GM18517 (cell line): ENCODE data around the gene EYS.

Source experiments
- ATAC-seq: cut with Tn5 transposase; IDR thresholded peaks from one replicate; pipeline ENCODE4 v1.9.1; 2021; ENCODE audit warnings: mild to moderate bottlenecking, moderate library complexity; ENCODE audit not compliant: unreplicated experiment

The EYS gene

DNA sequence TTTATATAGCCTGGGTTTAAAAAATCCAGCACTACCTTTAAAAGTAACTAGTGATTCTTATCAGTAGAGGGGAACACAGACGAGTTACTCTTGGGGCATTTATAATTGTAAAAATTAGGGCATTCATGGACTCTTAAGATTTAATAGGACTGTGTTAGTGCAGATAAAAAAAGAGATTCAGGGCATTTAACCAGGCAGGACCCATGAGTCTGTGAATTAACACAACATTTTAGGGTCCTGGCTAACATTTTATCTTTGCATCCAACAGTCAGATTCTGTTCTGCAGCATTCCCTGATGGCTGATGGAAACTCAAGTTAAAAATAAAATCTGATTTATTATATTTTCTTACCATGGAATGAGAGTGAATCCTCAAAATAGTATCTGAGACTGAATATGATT is 1297.1 kb downstream of the EYS start:
- ATAC-seq: no peak

GRCh38 chr6:64404396-64404795 is 1302.6 kb downstream of the EYS start:
- ATAC-seq: no peak

- ATAC-seq: no peak
These were observed 1323.7 kb downstream of the EYS start for GRCh38 chr6:64383277-64383676.

DNA sequence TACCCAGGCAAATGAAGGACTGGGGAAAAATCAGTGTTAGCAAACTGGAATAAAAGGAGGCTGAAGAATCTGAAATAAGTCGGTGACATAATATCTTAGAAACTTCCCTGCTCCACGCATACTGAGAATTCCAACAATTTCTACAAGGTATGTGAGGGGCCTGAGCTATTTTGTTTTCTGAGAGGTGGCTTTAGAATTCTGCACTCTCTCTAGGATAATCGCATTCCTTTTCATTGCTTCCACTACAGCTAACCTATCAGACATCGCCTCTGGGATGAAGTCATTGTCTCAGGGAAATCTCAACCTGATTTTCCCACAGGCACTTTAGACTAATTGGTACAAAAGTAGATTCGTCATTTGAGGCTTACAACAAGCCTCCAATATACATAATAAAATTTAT is 1330.6 kb downstream of the EYS start:
- ATAC-seq: no peak

DNA sequence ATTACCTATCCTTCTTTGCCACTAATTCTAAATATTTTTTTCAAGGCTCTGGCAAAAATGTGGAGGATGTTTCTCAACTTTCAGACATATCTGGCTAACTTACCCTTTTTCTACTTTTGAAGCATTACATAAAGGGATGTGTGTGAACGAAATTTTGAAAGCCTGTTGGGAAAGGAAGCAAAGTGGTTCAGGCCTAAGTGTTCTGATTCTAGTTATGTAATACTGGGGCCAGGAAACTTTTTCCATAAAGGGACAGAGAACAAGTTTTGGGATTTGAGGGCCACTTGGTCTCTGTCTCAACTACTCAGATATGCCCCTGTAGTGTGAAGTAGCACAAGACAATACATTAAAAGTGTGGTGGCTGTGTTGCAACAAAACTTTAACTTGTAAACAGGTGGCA is 1349.6 kb downstream of the EYS start:
- ATAC-seq: no peak

DNA sequence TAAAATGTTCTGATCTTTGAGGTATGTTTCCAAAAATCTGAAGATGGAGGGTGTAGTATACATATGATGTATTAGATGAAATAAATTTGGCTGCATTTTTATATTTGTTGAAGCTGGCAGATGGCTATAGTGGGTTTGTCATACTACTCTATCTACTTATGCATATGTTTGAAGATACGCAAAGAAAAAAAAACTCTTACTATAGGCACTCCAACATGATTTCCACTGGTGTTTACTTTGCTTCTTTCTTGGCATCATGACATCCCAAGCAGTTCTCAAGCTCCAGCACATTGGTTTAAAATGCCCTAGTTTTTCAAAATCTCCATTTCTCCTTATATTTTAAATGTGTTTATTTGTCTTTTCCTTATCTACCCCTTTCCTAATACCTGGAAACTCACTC is 1359.6 kb downstream of the EYS start:
- ATAC-seq: no peak

GRCh38 chr6:64335195-64335594 is 1371.8 kb downstream of the EYS start:
- ATAC-seq: no peak

DNA sequence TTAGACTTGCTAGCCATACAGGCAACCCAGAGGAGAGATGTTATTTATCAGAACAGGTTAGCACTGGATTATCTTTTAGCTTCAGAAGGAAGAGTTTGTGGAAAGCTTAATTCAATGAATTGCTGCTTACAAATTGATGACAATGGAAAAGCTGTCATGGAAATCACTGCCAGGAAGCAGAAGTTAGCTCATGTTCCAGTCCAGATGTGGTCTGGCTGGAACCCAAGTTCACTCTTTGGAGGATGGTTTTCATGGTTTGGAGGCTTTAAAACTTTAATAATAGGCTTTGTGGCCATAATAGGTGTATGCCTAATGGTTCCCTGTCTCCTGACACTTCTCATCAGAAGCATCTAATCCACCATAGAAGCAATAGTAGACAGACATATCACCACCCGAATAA is 1372.4 kb downstream of the EYS start:
- ATAC-seq: no peak

GRCh38 chr6:64330694-64331307 is 1376.2 kb downstream of the EYS start:
- ATAC-seq: no peak

DNA sequence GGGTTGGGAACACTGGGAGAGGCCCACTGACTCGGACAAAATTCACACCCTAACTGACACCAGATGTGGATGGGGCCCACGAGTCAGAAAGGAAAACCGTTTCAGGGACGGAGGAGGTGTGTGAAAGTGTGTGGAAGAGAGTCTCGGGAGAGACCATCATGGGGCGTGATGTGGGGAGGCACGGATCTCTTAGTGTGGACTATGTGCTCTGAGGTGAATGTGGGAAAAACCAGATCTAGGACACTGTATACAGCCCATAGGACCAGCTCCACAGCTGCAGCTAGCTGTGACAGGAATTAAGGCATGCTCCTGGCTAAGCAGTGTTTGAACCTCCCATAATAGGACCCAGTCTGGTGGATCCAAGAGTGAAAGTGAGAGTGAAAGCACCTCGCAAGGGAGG is 1380.1 kb downstream of the EYS start:
- no peak for ATAC-seq

DNA sequence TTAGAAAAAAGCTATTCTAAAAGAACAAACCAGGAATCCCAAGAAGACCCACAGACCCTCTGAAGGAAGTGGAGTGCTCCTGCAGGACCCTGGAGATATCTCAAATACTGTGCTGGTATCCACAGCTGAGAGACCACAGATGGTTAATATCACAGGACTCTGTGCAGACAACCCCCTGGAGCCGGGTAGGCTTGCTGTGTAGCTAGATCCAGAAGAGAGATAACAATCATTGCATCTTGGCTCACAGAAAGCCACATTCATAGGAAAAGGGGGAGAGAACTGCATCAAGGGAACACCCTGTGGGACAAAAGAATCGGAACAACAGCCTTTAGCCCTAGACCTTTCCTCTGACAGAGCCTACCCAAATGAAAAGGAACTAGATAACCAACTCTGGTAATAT is 1381.9 kb downstream of the EYS start:
- ATAC-seq: no peak

GRCh38 chr6:64310214-64310613 is 1396.8 kb downstream of the EYS start:
- no peak for ATAC-seq

DNA sequence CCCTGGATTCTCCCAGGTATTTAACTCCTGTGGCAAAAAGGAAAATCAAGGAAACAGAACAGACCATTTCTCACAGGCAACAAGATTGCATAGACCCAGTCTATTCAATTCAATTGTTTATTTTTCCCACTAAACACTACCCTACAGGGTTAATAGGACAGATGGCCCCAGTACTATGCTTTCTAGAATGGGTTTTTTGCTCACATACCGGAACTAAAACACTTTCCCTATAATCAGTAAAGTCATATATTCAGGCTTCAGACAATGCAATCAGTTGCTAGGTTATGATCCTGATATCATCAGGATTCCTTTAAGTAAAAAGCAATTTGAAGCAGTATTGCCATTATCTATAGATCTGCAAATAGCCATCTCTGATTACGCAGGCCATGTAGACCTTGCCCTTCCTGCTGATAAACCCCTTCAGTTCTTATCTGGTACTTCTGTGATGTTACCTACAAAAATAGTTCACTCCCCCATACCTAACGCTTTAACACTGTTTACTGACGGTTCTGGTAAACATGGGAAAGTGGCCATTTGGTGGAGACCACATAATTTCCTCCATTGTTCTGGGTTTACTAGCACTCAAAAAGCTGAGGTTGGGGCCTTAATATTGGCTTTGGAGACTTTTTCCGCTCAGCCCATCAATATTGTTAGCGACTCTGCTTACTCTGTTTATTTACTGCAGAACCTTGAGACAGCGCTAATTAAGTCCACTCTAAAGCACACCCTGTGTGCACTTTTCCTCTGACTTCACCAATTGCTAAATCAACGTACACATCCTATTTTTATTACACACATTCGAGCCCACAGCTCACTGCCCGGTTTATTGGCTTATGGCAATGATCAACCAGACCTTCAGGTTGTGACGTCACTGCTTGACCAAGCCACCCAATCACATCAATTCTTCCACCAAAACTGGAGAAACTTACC is 1405.5 kb downstream of the EYS start:
- no peak for ATAC-seq

DNA sequence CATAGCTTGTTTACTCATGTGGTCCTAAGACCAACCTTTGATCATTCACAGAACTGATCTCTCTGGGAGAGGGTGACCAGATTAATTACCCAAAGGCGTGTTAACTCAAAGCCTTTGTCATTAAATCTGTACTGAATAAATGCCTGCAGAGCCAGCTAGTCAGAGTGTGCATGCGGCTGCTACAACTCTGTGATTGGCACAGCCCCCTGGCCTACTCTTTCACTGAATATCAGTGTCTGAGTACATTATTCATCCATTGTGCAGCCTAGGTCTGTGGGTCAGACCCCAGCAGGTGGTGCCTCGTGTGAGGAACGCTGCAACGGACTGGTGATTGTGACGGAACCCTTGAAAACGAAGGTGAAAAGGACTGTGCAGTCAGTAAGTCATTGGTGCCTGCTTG is 1407.8 kb downstream of the EYS start:
- no peak for ATAC-seq

- no peak for ATAC-seq
These were observed 1413.0 kb downstream of the EYS start for GRCh38 chr6:64294034-64294433.

GRCh38 chr6:64293298-64293697 is 1413.7 kb downstream of the EYS start:
- ATAC-seq: no peak

DNA sequence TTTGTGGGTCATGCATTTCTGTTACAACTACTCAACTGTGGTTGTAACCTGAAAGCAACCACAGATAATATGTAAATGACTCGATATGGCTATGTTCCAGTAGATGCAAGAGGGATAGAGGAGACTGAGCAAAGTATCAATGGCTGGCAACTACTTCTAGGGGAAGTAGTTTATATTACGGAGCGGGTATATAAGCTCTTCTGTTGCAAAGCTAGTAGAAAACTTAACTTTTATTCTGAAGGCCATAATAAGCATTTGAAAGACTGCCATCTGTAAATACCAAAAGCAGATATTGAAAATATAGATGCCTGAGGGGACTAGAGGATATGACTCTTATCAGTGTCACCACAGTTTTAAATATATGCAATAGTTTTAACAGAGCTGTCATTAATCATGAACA is 1416.2 kb downstream of the EYS start:
- no peak for ATAC-seq

GRCh38 chr6:64289931-64290330 is 1417.1 kb downstream of the EYS start:
- no peak for ATAC-seq

DNA sequence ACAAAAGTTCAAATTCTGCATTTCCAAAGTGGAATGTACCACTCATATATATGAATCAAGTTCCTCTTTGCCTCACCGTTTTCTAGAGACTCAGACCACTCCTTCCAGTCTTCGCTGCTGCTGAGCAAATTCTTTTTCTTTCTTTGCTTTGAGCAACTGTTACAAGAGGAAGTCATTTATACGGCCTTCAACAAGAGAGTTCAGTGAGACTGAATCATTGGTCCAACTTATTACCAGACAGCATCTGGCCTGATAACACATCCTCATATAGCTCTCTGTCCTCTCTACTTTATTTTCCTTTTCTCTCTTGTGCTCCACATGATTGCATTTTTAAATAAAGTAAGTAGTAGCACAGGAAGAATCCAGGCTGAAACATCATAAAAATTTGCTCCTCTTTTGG is 1418.7 kb downstream of the EYS start:
- no peak for ATAC-seq

- ATAC-seq: no peak
These were observed 1425.9 kb downstream of the EYS start for GRCh38 chr6:64281167-64281566.

GRCh38 chr6:64280569-64280968 is 1426.5 kb downstream of the EYS start:
- no peak for ATAC-seq

DNA sequence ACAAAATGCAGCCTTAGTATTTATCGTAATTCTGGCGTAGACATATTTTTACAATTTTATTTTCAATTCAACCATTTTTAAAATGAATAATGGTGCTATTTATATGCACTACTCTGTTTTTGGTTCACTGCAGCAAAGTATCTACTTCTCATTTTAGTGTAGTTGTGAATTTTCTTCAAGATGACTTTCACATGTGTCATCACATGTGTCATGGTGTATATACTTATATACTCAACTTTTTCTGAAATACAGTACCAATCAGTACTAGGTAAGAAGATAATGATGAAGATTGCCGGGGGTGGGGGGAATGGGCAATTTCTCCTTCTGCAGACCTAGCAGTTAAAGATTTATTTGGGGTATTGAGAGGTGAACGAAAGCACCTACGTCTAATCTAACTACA is 1436.9 kb downstream of the EYS start:
- ATAC-seq: no peak
